Stromal cell of bone marrow (primary cell): Measurements from ENCODE around the gene OR52A5.

Experiments
- DNase-seq: peaks from one replicate; pipeline ENCODE4 v3.0.0-alpha.2; 2012; ENCODE audit warnings: low read depth

OR52A5 gene

GRCh38 chr11:5115339-5115738 is 22.8 kb downstream of the OR52A5 start:
- DNase-seq = no peak

GRCh38 chr11:5107285-5107684 is 30.9 kb downstream of the OR52A5 start:
- DNase-seq = no peak

DNA sequence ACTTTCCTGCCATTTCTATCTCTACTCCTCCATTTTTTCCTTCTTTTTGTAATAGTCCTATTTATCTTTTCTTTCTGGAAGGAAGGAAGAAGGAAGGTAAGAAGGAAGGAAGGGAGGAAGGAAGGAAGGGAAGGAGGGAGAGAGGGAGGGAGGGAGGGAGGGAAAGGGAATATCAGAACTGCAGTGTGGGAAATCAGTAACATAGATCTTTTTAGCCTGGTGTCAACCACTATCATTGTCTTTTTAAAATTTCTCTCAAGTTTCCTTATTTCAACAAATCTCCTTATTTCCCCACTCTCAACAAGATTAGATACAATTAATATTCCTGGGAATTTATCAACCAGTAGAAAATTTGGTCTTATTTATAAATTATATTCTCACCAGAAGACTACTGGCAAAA is 35.1 kb downstream of the OR52A5 start:
- no peak for DNase-seq

GRCh38 chr11:5102246-5102645 is 35.9 kb downstream of the OR52A5 start:
- no peak for DNase-seq

DNA sequence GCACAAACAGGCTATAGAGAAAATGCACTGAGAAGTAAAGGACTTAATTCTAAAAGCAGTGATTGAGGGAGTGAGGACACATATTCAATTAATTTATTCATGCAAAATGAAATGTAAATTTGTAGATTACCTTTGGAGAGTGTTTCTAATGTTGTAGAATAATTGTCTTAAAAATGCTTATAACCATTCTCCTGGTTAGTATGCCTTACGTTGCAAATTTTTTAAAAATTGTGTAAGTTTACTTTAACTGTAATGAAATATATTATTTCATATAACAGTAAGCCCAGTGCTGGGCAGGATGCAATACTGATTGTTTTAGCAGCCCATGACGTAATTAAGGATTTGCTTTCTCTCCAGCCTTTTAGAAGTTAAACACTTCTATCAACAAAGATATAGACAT is 42.1 kb downstream of the OR52A5 start:
- no peak for DNase-seq

DNA sequence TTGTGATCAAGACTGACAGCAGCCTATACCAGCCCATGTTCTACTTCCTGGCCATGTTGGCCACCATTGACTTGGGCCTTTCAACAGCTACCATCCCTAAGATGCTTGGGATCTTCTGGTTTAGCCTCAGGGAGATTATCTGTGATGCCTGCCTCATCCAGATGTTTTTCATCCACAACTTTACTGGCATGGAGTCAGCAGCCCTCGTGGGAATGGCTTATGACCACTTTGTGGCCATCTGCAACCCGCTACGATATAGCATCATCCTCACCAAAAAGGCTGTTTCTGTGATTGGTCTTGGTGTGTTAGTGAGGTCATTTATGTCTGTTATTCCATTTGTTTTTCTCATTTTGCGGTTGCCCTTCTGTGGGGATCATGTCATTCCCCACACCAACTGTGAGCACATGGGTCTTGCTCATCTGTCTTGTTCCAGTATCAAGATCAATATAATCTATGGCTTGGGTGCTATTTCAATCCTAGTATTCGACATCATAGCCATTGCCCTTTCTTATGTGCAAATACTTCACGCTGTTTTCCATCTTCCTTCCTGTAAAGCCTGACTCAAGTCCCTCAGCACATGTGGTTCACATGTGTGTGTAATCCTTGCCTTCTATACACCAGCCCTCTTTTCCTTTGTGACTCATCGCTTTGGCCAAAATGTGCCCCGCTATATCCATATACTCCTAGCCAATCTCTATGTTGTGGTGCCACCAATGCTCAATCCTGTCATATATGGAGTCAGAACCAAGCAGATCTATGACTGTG is 45.2 kb downstream of the OR52A5 start:
- DNase-seq = no peak

- no peak for DNase-seq
These were observed 47.5 kb downstream of the OR52A5 start for GRCh38 chr11:5090668-5091067.

- DNase-seq = no peak
These were observed 49.6 kb downstream of the OR52A5 start for GRCh38 chr11:5088556-5088955.

DNA sequence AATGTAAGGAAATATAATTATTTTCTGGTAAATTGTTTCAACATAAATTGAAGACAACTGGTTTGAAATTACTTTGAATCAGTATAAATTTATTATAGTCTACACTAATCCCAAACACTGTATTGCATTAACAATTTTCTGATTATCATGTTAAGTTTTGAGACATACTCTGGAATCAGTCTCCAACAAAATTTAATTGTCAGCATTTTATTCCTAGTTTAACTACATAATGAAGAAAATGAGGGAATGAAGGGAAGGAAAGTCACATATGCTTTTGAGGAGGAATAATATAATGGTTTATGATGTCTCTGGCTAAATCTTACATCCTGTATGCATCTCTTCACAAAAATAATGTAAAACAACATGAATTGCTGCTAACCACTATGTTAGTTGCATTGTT is 54.6 kb downstream of the OR52A5 start:
- no peak for DNase-seq

GRCh38 chr11:5081405-5081804 is 56.8 kb downstream of the OR52A5 start:
- DNase-seq = no peak
